ENCODE measurements around the gene SEC14L1.
"Not testable (repeated sequence)": the region's sequence is repeated elsewhere in the genome, so short reads cannot be mapped to it uniquely, and the experiment has no call there.

The SEC14L1 gene

GRCh38 chr17:77141846-77142449 lies 1.2 kb downstream of the SEC14L1 start:
- no peak for DNase-seq (ENCODE audit: low read depth)

GRCh38 chr17:77142689-77143088 lies 1.9 kb downstream of the SEC14L1 start:
- DNase-seq (ENCODE audit: low read depth) = no peak

GRCh38 chr17:77143306-77143705 lies 2.5 kb downstream of the SEC14L1 start:
- no peak for DNase-seq (ENCODE audit: low read depth)

- no peak for DNase-seq (ENCODE audit: low read depth)
Measured at GRCh38 chr17:77144227-77144626, 3.5 kb downstream of the SEC14L1 start.

- no peak for DNase-seq (ENCODE audit: low read depth)
Measured at GRCh38 chr17:77145224-77145611, 4.4 kb downstream of the SEC14L1 start.

GRCh38 chr17:77145612-77146245 lies 5.0 kb downstream of the SEC14L1 start:
- no peak for DNase-seq (ENCODE audit: low read depth)

GRCh38 chr17:77146246-77146632 lies 5.5 kb downstream of the SEC14L1 start:
- no peak for DNase-seq (ENCODE audit: low read depth)

DNA sequence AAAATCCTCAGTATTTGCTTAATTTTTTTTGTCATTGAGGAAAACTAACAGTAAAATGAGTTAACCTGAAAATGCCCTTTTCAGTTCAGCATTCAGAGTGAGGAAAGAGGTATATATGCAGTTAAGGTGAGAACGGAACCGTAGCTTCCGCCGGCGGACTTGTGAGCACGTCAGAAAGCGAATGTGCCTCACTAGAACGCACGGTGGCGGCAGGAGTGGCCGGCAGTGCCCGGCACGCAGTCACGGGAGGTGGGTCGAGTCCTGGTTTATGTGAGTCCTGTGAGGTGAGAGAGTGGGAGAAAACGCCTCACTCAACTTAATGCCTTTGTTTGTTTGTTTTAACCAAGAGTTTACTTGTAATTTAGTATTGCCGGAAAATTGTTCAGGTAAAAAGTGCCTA lies 6.1 kb downstream of the SEC14L1 start:
- no peak for DNase-seq (ENCODE audit: low read depth)

DNA sequence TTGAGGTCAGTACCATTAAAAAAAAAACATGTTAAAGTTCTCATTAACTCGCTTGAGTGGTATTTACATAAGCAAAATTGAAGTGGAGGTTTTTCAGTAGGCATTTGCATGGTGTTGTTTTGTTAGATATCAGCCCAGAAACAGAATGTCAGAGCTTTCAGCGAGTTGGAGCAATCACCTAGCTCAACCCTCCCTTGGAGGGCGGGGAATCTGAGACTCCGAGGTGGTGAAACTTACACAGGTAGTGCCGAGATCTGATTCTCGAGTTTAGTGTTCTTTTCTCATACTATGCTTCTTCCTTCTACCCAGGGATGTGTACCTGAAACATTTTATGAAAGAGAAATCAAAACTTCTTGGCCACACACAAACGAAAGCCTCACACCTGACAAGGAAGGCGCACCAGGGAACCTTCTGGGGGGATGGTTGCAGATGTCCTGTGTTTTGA lies 6.6 kb downstream of the SEC14L1 start:
- DNase-seq (ENCODE audit: low read depth) = no peak

GRCh38 chr17:77148077-77148939 lies 7.5 kb downstream of the SEC14L1 start:
- DNase-seq (ENCODE audit: low read depth) = no peak

DNA sequence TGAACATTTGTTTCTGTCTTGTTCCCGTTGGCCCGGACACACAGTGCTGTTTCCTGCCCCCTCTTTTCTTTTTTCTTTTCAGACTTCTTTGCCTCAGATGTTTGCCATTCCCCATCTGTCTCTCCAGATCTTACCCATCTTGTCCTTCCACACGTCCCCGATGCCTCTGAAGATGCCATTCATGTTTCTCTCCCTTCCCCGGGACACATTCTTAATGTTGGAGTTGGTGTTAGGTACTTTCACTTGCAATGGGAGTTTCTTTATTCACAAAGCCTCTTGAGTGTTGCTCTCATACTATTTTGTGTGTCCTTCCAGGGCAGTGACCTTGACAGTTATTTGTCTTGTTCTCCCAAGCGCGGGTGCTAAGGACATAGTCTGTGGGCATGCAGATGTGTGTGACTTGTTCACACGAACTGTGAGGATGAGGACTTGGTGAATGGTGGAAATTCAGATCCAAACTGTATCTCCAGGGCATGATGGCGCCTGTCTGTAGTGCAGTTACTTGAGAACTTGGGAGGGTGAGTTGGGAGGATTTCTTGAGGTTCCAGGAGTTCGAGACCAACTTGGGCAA lies 8.3 kb downstream of the SEC14L1 start:
- no peak for DNase-seq (ENCODE audit: low read depth)

DNA sequence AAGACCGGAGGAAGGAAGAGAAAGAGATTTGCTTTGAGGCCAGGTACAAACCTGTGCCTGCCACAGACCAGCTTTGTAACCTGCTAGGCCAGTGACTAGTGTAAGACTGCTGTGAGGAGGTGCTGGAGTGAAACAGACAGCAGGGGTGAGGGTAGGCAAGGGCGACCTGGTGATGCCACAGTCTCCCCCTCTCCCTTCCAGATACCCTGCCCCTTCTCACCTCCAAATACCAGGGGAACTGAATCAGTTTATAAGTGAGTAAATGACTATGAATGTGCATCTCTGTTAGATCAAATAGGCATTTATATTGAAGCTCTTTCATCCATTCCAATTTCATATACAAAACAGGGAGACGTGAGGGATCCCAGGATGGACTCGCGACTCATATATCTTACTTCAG lies 9.4 kb downstream of the SEC14L1 start:
- no peak for DNase-seq (ENCODE audit: low read depth)

GRCh38 chr17:77151186-77151585 lies 10.4 kb downstream of the SEC14L1 start:
- DNase-seq (ENCODE audit: low read depth) = no peak

- not testable (repeated sequence) for DNase-seq (ENCODE audit: low read depth)
Measured at GRCh38 chr17:77152056-77152455, 11.3 kb downstream of the SEC14L1 start.

DNA sequence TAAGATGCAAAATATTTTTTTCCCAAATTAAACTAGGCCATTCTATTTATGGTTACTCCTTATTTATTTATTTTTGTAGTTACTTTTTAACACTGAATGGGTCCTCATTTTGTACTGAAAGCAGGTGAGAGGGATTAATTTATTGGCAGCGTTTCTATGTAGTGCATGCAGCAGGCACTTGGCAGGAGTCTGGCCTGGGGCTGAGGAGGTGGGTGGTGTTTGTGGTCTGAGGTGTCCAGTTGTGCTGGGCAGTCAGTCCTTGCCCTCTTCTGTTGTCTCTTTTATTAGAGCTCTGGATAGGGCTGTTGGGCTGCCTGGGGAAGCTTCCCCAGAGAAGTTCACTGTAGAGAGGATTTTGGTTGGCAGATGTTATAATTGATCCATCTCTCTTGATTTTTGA lies 12.7 kb downstream of the SEC14L1 start:
- DNase-seq (ENCODE audit: low read depth) = no peak

- DNase-seq (ENCODE audit: low read depth) = no peak
Measured at GRCh38 chr17:77153999-77154586, 13.3 kb downstream of the SEC14L1 start.

DNA sequence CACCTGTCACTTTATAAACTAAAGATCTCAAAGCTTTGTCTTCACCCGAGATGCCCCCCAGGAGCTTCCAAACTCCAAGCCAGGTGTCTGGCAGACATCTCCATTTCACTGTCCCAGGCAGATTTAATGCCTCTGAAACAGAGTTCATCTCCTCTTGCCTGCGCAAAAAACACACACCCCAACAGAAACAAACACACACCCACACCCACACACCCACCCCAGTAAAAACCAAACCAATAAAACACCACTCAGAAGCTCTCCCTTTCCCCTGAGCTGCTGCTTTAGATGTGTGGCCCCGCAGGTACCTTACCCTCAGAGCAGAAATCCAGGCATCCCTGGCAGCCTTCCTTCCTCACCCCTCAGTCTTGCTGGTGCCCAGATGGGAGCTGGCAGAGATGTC lies 14.4 kb downstream of the SEC14L1 start:
- no peak for DNase-seq (ENCODE audit: low read depth)

- not testable (repeated sequence) for DNase-seq (ENCODE audit: low read depth)
Measured at GRCh38 chr17:77157766-77158165, 17.0 kb downstream of the SEC14L1 start.

GRCh38 chr17:77160091-77160874 lies 19.5 kb downstream of the SEC14L1 start:
- no peak for DNase-seq (ENCODE audit: low read depth)

- DNase-seq (ENCODE audit: low read depth) = no peak
Measured at GRCh38 chr17:77160875-77161530, 20.2 kb downstream of the SEC14L1 start.

GRCh38 chr17:77161953-77162352 lies 21.2 kb downstream of the SEC14L1 start:
- DNase-seq (ENCODE audit: low read depth) = no peak
